Measurements from ENCODE around the gene ABCB8.

GRCh38 chr7:151075662-151075971 lies 47.4 kb downstream of the ABCB8 start:
- no peak for TF ChIP-seq CTCF (IDR thresholded peaks at IDR 0.05; ENCODE audit: extremely low read depth in 1 of 2, insufficient read depth in 1 of 2, low read depth in 1 of 2, low read length in 2 of 2)
- no peak for TF ChIP-seq MYC (IDR thresholded peaks at IDR 0.05; ENCODE audit: low read depth, low read length)
- no peak for TF ChIP-seq POLR2AphosphoS5 (IDR thresholded peaks at IDR 0.05; ENCODE audit: insufficient read depth, low read depth, low read length)
- TF ChIP-seq POLR2A (IDR thresholded peaks at IDR 0.05; ENCODE audit: low read depth, low read length): no peak

All from endothelial cell of umbilical vein (primary cell).